NCI-H2029 (cell line): ENCODE measurements around the gene CRYZ.
"Not testable (repeated sequence)": the region's sequence is repeated elsewhere in the genome, so short reads cannot be mapped to it uniquely, and the experiment has no call there.

Experiments
- DNase-seq: peaks from one replicate; lab custom pipeline; 2025; lab: John Stamatoyannopoulos, UW

The CRYZ gene, protein sequence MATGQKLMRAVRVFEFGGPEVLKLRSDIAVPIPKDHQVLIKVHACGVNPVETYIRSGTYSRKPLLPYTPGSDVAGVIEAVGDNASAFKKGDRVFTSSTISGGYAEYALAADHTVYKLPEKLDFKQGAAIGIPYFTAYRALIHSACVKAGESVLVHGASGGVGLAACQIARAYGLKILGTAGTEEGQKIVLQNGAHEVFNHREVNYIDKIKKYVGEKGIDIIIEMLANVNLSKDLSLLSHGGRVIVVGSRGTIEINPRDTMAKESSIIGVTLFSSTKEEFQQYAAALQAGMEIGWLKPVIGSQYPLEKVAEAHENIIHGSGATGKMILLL

DNA sequence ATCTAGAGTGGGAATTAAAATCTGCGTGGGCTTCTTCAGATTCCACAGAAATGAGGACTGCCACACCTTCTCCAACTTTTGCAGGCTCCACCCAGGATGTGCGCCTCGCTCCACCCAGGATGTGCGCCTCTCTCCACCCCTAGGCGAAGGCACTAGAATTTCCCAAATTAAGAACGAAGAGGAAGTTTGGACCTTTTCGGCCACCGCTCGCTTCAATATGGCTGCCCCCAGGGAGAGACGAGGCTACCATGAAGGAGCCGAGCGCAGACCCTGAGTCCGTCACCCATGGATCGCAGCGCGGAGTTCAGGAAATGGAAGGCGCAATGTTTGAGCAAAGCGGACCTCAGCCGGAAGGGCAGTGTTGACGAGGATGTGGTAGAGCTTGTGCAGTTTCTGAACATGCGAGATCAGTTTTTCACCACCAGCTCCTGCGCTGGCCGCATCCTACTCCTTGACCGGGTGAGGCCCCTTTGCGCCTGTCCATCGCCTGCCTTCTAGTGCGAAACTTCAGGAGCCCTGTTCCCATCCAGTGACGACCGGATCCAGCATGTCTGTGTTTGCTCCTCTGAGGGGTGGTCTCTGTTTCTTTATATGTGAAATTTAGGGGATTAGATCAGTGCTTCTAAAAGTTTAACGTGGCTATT is at the start of gene CRYZ, which contains the start of gene TYW3:
CRYZ (minus strand) TSS at position 91 of the 644 bp plus-strand sequence. CDS start 8,229 bp downstream, outside the sequence.
TYW3 (plus strand) TSS at position 193 of the 644 bp plus-strand sequence; CDS start at position 286, 93 bp downstream.
- DNase-seq: peak; percentile 52

DNA sequence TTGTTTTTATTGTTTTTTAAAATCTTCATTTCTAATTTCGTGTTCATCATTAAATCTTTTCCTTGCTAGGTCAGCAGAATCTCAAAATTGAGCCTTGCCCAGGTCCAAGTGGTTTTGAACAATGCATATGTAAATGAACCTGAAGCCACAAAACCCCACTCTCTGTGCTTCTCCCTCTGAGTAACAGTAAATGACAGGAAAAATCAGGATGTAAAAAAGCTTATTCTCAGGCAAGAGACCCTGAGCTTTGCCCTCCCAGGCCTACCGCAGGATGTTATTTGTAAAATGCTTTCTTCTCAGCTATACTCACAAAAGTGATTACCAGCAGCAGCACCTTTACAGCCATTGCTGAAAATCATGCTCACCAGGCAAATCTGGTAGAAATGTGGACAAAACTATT is 47.7 kb upstream of the CRYZ start:
- DNase-seq: no peak

DNA sequence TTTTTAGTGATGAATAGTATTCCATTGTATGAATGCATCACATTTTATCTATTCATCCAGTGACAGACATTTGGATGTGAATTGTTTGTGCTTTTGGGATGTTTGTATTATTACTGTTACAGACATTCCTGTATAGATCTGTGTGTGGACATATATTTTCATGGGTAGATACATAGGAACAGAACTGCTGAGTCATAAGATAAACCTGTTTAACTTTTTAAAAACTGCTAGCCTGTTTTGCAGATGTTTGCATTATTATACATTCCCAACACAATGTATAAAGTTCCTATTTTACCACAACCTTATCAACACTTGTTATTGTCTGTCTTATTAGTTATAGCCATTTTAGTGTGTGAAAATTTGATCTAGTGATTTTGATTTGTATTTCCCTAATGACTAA is 46.9 kb upstream of the CRYZ start:
- no peak for DNase-seq

DNA sequence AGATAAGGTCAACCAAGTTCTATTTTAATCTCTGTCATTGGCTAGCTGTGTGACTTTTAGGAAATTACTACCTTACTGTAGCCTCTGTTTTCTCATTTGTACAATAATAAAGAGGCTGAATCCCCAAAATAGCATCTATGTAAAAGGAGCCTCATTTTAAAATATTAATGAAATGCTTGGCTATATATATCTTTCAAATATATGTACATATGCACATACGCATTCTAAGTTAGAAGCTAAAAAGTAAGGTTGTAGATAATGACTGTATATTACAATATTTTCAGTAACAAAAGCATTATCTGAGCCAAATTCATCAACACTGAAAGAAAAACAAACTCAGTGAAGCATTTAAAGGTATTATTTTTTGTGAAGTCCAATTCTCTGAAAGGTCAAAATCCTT is 44.7 kb upstream of the CRYZ start:
- no peak for DNase-seq

DNA sequence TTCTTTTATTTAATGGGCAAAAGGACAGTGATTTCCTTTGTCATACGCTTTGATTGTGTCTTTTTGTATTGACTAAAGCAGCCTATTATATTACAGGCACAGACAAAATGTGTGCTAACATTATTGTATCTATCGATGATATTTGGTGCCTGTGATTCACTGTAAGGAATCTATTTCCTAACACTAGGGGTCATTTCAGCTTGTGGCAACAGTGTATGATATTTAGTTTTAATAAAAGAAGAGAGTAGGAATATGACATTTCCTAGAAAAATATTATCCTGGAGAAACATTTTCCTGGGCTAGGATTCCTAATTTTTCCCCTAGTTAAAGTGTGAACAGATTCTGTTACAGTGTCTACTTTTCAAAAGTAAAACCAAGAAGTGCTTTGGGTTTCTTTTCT is 42.9 kb upstream of the CRYZ start:
- no peak for DNase-seq

DNA sequence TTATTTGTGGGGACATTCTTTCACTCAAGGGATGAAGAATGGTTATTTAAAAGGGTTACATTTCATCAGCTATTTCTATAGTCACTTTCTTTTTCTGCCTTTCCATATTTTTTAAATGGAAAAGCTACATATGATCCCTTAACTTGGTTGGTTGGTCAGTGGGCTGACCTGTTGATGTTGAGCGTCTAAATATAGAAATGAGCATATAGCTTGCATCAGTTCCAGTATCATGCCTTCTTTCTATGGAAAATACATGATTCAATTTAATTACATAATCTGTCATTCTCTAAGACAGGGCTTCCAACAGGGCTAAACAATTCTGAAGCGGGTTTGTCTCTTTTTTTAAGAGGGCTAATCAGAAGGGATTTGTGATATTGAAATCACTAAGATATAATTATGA is 40.7 kb upstream of the CRYZ start:
- no peak for DNase-seq

DNA sequence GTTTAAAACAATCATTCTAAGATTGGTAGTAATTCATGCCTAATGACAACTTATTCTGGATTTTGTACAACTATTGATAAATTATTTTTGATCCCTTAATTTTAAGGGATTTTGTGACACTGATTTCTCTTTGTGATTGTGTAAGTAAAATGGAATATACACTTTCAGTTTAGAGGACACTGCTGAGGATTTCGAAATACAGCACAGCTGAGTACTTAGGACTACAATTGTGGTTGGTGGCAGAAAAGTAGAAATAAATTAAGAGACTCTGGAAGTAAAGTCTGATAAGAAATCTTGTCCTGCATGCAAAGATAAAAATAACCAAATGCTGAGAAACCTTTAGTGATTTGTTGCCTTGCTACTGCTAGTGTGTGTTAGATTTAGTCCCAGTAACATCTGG is 40.1 kb upstream of the CRYZ start:
- DNase-seq: no peak

DNA sequence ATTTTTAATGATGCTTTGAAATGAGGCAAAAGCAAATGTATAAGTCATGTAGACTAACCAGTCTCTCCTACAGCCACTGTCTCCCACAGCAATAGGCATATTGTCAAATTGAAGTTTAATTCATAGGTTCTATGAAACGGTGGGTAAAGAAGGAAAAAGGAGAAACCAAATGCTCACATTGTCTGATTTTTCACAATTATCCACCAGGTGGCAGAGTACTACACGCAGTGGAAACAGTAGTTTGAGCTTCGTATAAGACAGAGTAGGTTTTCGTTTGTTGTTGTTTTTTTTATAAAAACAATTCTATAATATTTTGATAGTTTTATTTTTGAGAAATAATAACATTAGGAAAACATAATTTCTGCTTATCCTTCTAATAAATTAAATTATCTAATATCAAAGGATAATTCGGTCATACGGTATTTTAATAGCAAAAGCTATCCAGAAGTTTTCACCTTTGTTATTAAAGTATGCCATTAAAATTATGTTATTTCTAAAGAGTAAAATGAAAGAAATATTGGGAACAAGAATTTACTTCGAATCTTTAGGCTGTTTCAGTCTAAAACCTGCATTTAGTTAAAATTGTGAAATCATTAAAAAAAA is 39.2 kb upstream of the CRYZ start:
- DNase-seq: peak; percentile 52

DNA sequence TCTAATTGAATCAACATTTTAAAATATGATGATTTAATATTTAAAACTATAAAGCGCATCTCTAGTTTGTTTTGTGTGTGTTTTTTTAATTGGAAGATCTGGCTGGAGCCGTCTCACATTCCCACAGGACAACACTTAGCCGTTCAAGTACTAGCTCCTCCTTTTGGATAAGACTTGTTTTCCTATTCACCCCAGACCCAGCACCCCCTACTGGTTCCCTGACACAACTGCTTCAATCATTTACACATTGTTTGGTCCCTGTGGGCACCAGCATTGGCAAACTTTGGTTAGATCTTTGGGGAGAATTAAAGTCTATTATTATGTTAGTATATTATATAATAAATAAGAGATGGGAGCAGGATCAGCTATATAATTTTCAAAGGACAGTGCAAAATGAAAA is 34.6 kb upstream of the CRYZ start:
- no peak for DNase-seq

DNA sequence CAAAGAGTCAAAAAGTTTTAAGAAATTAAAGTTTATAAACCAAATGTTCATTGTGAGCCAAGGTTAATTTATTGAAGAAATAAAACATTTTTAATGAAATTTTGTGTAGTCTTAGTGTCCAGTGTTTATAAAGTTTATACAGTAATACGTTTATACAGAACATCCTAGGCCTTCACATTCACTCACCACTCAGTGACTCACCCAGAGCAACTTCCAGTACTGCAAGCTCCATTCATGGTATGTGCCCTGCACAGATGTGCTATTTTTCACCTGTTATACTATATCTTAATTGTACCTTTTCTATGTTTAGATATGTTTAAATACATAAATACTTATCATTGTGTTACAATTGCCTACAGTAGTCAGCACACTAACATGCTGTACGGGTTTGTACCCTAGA is 33.7 kb upstream of the CRYZ start:
- no peak for DNase-seq

DNA sequence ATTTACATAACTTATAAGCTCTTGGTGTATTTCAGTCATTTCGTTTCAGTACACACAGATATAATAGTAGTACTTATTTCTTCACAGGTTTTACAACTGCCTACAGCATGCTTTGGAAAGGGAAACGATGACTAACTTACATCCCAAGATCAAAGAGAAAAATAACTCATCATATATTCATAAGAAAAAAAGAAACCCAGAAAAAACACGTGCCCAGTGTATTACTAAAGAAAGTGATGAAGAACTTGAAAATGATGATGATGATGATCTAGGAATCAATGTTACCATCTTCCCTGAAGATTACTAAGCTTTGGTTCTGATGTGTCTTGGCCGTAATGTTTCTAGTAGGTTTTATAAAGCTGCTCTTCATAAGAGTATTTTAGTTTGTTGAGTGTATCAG is 31.0 kb upstream of the CRYZ start:
- DNase-seq: no peak

DNA sequence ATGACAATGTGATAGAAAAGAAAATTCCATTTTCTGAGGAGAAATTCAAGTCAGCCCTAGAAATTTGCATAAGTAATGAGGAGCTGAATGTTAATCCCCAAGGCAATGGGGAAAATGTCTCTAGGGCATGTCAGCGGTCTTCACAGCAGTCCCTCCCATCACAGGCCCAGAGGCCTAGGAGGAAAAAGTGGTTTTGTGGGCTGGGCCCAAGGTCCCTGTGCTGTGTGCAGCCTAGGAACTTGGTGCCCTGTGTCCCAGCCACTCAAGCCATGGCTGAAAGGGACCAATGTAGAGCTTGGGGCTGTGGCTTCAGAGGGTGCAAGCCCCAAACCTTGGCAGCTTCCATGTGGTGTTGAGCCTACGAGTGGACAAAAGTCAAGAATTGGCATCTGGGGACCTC is 23.8 kb upstream of the CRYZ start:
- not testable (repeated sequence) for DNase-seq

DNA sequence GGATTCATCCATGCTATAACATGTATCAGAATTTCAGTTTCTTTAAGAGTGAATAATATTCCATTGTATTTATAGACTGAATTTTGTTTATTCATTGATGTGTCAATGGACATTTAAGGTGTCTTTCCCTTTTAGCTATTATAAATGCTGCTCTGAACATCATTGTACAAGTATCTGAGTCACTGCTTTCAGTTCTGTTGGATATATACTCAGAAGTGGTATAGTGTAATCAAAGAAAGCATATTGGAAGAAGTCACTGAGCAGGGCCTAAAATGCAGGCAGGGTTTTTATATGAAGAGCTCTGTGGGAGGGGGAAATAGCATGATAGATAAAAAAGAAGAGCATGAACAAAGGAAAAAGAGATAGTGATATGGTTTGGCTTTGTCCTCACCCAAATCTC is 22.6 kb upstream of the CRYZ start:
- no peak for DNase-seq

DNA sequence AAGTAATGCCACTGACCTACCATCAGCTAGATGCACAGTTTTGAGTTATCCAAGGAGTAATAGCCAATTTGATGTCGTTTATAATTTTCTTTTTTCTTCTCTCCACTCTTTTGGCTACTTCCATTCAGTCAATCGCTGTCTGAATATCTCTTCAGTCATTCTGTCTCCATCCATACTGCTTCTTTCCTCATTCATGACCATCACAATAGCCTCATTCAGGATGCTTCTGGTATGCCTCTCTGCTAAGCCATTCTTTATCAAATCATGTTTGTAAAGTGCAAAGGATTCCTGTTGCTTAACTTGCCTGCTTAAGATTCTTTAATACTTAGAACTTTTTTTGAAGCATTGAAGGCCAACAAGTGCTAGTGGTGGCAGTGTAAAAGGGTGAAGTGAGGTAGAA is 20.3 kb upstream of the CRYZ start:
- DNase-seq: no peak

DNA sequence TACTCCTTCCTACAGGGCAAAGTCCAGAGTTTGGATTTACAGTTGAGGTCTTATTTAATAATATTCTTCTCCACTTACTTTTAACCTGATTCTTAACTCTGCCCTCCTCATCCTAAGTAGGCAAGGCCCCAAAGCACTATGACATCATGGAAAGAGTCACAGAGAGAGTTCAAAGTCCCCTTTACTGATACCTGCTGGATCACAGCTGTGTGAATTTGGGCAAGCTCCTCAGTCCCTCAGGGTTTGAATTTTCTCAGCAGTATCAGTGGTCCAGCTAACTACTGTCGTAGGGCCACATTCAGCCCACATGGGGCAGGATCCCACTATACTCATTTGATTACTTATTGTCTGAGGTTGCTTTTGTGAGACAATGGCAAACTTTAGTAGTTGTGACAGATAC is 16.1 kb upstream of the CRYZ start:
- no peak for DNase-seq

DNA sequence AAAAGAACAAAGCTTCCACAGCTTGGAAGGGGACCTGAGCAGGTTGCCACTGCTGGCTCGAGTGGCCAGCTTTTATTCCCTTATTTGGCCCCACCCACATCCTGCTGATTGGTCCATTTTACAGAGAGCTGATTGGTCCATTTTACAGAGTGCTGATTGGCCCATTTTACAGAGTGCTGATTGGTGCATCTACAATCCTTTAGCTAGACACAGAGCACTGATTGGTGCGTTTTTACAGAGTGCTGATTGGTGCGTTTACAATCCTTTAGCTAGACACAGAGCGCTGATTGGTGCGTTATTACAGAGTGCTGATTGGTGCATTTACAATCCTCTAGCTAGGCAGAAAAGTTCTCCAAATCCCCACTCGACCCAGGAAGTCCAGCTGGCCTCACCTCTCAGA is 12.4 kb upstream of the CRYZ start:
- DNase-seq: not testable (repeated sequence)

DNA sequence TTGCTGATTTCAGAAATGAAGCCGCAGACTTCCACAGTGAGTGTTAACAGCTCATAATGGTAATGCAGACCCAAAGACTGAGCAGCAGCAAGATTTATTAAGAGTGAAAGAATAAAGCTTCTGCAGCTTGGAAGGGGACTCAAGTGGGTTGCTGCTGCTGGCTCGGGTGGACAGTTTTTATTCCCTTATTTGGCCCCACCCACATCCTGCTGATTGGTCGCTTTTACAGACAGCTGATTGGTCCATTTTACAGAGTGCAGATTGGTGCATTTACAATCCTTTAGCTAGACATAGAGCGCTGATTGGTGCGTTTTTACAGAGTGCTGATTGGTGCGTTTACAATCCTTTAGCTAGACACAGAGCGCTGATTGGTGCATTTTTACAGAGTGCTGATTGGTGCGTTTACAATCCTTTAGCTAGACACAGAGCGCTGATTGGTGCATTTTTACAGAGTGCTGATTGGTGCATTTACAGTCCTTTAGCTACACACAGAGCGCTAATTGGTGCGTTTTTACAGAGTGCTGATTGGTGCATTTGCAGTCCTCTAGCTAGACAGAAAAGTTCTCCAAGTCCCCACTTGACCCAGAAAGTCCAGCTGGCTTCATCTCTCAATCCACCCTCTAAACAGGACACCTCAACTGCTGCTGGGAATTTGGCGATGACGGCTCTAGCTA is 7.6 kb upstream of the CRYZ start:
- not testable (repeated sequence) for DNase-seq

DNA sequence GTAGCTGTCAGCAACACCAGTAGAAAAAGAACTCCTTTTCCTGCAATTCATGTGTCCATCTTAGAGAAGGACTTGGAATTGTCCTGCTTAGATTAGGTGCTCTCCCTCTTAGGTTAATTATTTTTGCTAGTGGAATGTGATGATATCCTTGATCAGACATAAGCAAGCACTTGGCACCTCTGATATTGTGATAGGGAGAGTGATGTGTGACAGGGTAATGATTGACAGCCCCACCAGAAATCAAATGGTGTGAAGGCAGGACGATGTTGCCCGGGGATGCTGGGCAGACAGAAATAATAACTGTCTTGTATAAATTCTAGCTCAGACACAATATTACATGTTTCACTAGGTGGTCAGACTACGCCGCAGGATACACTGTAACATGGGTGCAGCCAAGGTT is 4.5 kb upstream of the CRYZ start:
- DNase-seq: no peak

DNA sequence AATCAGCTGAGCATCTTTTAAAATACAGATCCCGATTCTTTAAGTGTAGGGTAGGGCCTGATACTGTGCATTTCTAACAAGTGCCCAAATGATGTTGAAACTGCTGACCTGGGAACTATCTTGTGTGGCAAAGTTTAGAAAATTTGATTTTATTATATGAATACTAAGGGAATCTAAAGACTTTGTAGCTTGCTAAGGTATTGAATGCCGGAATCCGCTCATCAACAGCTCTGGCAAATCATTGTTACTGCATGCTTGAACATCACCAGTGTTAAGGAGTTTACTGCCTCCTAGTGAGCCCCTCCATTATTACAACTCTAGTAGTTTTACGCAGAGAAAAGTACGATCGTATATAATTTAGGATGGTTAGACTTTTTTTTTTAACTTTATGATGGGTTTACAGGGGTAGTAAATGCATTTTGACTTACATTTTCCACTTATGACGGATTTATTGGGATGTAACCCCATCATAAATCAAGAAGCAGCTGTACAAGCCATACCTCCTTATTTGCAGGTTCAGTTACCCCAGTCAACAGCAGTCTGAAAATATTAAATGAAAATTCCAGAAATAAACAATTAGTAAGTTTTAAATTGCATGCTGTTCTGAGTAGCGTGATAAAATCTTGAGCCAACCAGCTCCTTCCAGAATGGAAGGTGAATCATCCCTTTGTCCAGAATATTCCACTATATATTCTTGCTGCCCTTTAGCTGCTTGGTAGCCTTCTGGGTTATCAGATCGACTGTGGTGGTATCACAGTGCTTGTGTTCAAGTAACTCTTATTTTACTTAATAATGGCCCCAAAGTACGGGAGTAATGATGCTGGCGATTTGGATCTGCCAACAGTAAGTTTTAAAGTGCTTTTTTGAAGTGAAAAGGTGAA is 994 bp upstream of the CRYZ start:
- peak; percentile 8 for DNase-seq

DNA sequence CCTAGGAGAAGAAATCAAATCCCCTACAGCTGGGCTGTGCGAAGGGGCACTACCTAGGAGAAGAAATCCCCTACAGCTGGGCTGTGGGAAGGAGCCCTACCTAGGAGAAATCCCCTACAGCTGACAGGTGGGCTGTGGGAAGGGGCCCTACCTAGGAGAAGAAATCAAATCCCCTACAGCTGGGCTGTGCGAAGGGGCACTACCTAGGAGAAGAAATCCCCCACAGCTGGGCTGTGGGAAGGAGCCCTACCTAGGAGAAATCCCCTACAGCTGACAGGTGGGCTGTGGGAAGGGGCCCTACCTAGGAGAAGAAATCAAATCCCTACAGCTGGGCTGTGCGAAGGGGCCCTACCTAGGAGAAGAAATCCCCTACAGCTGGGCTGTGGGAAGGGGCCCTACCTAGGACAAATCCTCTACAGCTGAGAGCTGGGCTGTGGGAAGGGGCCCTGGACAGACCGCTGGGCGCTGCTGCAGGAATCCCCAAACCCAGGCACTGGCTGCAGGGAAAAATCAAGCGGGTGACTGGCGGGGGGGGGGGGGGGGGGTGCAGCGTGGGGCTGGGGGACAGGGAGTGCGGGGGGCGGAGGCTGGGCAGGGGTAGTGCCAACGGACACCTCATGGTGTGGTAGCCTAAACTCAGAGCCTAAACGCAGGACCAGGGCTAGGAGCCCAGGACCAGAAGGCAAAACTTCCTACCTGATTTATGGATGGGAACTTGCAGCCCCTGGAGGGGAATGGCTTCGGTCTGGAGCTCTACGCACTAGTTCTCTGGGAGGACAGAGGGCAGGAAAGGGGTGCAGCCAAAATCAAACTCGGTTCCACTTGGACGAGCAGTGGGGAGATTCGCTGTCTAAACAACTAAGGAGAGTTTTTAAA is 541 bp downstream of the CRYZ start:
- DNase-seq: not testable (repeated sequence)
